Activated naive CD4-positive, alpha-beta T cell treated with anti-CD3 and anti-CD28 coated beads, Interleukin-2, amount 50 U/mL, for 24 hours (primary cell): ENCODE results near the gene NTSR1.

Source experiments
- H3K27ac Mint-ChIP-seq: one replicate; pipeline ENCODE4 v1.8.0; 2021; ENCODE audit warnings: mild to moderate bottlenecking, mixed read lengths
- H3K27me3 Mint-ChIP-seq: one replicate; pipeline ENCODE4 v1.8.0; 2021; ENCODE audit warnings: mixed read lengths
- H3K36me3 Mint-ChIP-seq: one replicate; pipeline ENCODE4 v1.8.0; 2021; ENCODE audit warnings: mixed read lengths
- H3K4me1 Mint-ChIP-seq: one replicate; pipeline ENCODE4 v1.8.0; 2021; ENCODE audit warnings: mixed read lengths
- H3K4me3 Mint-ChIP-seq: one replicate; pipeline ENCODE4 v1.8.0; 2021; ENCODE audit warnings: mild to moderate bottlenecking, mixed read lengths
- H3K9me3 Mint-ChIP-seq: one replicate; pipeline ENCODE4 v1.8.0; 2021; ENCODE audit warnings: mixed read lengths

NTSR1 gene

GRCh38 chr20:62809530-62810428 is 101.1 kb downstream of the NTSR1 start:
- Mint-ChIP-seq H3K9me3 (no peaks in the 10 kb centered on the region), H3K4me1 (peaks cover 17% of the 10 kb centered on the region), H3K27ac (no peak overlapping the region), H3K27me3 (no peaks in the 10 kb centered on the region), H3K36me3 (peaks cover 2% of the 10 kb centered on the region), H3K4me3 (no peak overlapping the region)

GRCh38 chr20:62811320-62811719 is 102.7 kb downstream of the NTSR1 start:
- H3K4me1 Mint-ChIP-seq: peaks cover 20% of the 10 kb centered on the region
- H3K9me3 Mint-ChIP-seq: no peaks in the 10 kb centered on the region
- no peak overlapping the region for H3K27ac Mint-ChIP-seq
- H3K4me3 Mint-ChIP-seq: no peak overlapping the region
- H3K27me3 Mint-ChIP-seq: peaks cover 4% of the 10 kb centered on the region
- peaks cover 2% of the 10 kb centered on the region for H3K36me3 Mint-ChIP-seq

GRCh38 chr20:62811720-62812119 is 103.1 kb downstream of the NTSR1 start:
- Mint-ChIP-seq H3K27ac (no peak overlapping the region), H3K27me3 (peaks cover 5% of the 10 kb centered on the region), H3K9me3 (no peaks in the 10 kb centered on the region), H3K4me3 (no peak overlapping the region), H3K36me3 (peaks cover 2% of the 10 kb centered on the region), H3K4me1 (peaks cover 16% of the 10 kb centered on the region)
